ENCODE results near the gene TSPAN4. TPM values are rescaled to one million over a fixed set of nuclear protein-coding genes. Genes with fewer than 3 reads are reported as not detected.

TSPAN4 gene
- total RNA-seq, 4 donors from 2014 or later: 57.3 to 88.3 (median 70.7) TPM

GRCh38 chr11:877565-877964 lies 34.9 kb downstream of the TSPAN4 start:
- TF ChIP-seq POLR2A (IDR thresholded peaks at IDR 0.05) (no peak), CTCF (IDR thresholded peaks at IDR 0.05) (no peak)
- WGBS, 2 donors: 87 to 89% methylated on average over 11 of the region's 11 CpGs
- intact Hi-C loops (cut with DNase I; ENCODE audit: low total_unique reads): no loop called here
- DNase-seq (ENCODE audit: low spot score in 2 of 2): no peak
- no peak overlapping the region for H3K4me3 ChIP-seq (ENCODE audit: low read depth, poor library complexity, severe bottlenecking)

- no peak overlapping the region for H3K4me3 ChIP-seq (ENCODE audit: low read depth, poor library complexity, severe bottlenecking)
- no peak for TF ChIP-seq POLR2A (IDR thresholded peaks at IDR 0.05)
- no peak for TF ChIP-seq CTCF (IDR thresholded peaks at IDR 0.05)
- intact Hi-C loops (cut with DNase I; ENCODE audit: low total_unique reads): no loop called here
- 92% methylated on average over 14 of the region's 14 CpGs for WGBS, 2 donors
- no peak for DNase-seq (ENCODE audit: low spot score in 2 of 2)
These were observed 37.8 kb downstream of the TSPAN4 start for GRCh38 chr11:880447-880846.

GRCh38 chr11:882596-882995 lies 39.9 kb downstream of the TSPAN4 start:
- no peak overlapping the region for H3K4me3 ChIP-seq (ENCODE audit: low read depth, poor library complexity, severe bottlenecking)
- DNase-seq (ENCODE audit: low spot score in 2 of 2): no peak
- WGBS, 2 donors: 75 to 81% methylated on average over 13 to 14 of the region's 14 CpGs
- no peak for TF ChIP-seq POLR2A (IDR thresholded peaks at IDR 0.05)
- TF ChIP-seq CTCF (IDR thresholded peaks at IDR 0.05): no peak
- intact Hi-C loops (cut with DNase I; ENCODE audit: low total_unique reads): no loop called here

- no peak for DNase-seq (ENCODE audit: low spot score in 2 of 2)
- intact Hi-C loops (cut with DNase I; ENCODE audit: low total_unique reads): no loop called here
- TF ChIP-seq POLR2A (IDR thresholded peaks at IDR 0.05) (no peak), CTCF (IDR thresholded peaks at IDR 0.05) (no peak)
- no peak overlapping the region for H3K4me3 ChIP-seq (ENCODE audit: low read depth, poor library complexity, severe bottlenecking)
- WGBS, 2 donors: 66 to 100% methylated on average over 1 to 5 of the region's 10 CpGs
These were observed 40.9 kb downstream of the TSPAN4 start for GRCh38 chr11:883527-883926.

- no peak overlapping the region for H3K4me3 ChIP-seq (ENCODE audit: low read depth, poor library complexity, severe bottlenecking)
- intact Hi-C loops (cut with DNase I; ENCODE audit: low total_unique reads): no loop called here
- DNase-seq (ENCODE audit: low spot score in 2 of 2): no peak
- TF ChIP-seq POLR2A (IDR thresholded peaks at IDR 0.05) (no peak), CTCF (IDR thresholded peaks at IDR 0.05) (no peak)
- WGBS, 2 donors: 84 to 89% methylated on average over 15 to 16 of the region's 16 CpGs
These were observed 42.0 kb downstream of the TSPAN4 start for GRCh38 chr11:884578-885070.

- 97% methylated on average over 17 of the region's 17 CpGs for WGBS, 2 donors
These were observed 43.9 kb downstream of the TSPAN4 start for GRCh38 chr11:886568-886967.

More at GRCh38 chr11:886568-886967, 43.9 kb downstream of the TSPAN4 start:
- no peak overlapping the region for H3K4me3 ChIP-seq (ENCODE audit: low read depth, poor library complexity, severe bottlenecking)
- TF ChIP-seq CTCF (IDR thresholded peaks at IDR 0.05) (no peak), POLR2A (IDR thresholded peaks at IDR 0.05) (no peak)
- no peak for DNase-seq (ENCODE audit: low spot score in 2 of 2)
- intact Hi-C loops (cut with DNase I; ENCODE audit: low total_unique reads): no loop called here

All from lower leg skin (tissue), 4 donors.